Esophagus squamous epithelium (tissue), 5 donors: ENCODE measurements around the gene FANCD2. TPM values are rescaled to one million over a fixed set of nuclear protein-coding genes. Genes with fewer than 3 reads are reported as not detected.
"Not testable (repeated sequence)": the region's sequence is repeated elsewhere in the genome, so short reads cannot be mapped to it uniquely, and the experiment has no call there.

Experiments used
- DNase-seq: peaks from one replicate; lab custom pipeline; 2025; lab: John Stamatoyannopoulos, UW
- H3K27ac ChIP-seq, 4 donors: fragments of 200-600 bp; sonication (generic); one replicate each; pipeline ENCODE4 v1.5.1; 2016 to 2019; ENCODE audit warnings: mild to moderate bottlenecking in 1 of 4
- H3K27me3 ChIP-seq, 4 donors: fragments of 200-600 bp; sonication (generic); 1 replicate in 3 of 4; 2 replicates in 1 of 4; pipeline versions ENCODE4 v1.5.1 to v1.6.0; 2017 to 2021; ENCODE audit warnings: antibody characterized with exemption in 1 of 4
- H3K36me3 ChIP-seq, 3 donors: fragments of 200-600 bp; sonication (generic); one replicate each; pipeline ENCODE4 v1.5.1; 2016 to 2019
- H3K4me1 ChIP-seq, 3 donors: fragments of 200-600 bp; sonication (generic); one replicate each; pipeline ENCODE4 v1.5.1; 2017 to 2019
- H3K4me3 ChIP-seq, 4 donors: fragments of 200-600 bp; sonication (generic); 1 replicate in 3 of 4; 2 replicates in 1 of 4; pipeline ENCODE4 v1.5.1; 2016 to 2019; ENCODE audit warnings: mild to moderate bottlenecking in 2 of 4, moderate library complexity in 1 of 4
- H3K9me3 ChIP-seq, 3 donors: fragments of 200-600 bp; sonication (generic); one replicate each; pipeline ENCODE4 v1.5.1; 2016 to 2019
- POLR2A ChIP-seq, 4 donors: fragments of 450-650 bp; IDR thresholded peaks; one replicate each; pipeline ENCODE4 v1.6.1; 2017; ENCODE audit warnings: antibody characterized with exemption in 4 of 4, mild to moderate bottlenecking in 4 of 4, moderate library complexity in 3 of 4
- WGBS, 2 donors: methylation state at CpG; one replicate each; pipeline ENCODE4 v1.1.5; 2018; 5-methylcytosine and 5-hydroxymethylcytosine counted together
- intact Hi-C: fragments of 100-400 bp; cut with DNase I; formaldehyde crosslinking; loops from one replicate; pipeline ENCODE4 v1.15.0; 2022
- total RNA-seq, 4 donors: library from RNA; depleted of rRNA; stranded (reverse); fragments of >200 nt; gene quantifications; one replicate each; pipeline ENCODE4 v1.1.0, GENCODE V29; 2016
- TF ChIP-seq, protein P1 (sequence below), 6 experiments: fragments of 450-650 bp in 4 of 6; fragments of 200-600 bp in 2 of 6; sonication (generic) in 2 of 6; IDR thresholded peaks; one replicate each; pipeline ENCODE4 v1.5.1; 2016 to 2019; ENCODE audit warnings: antibody characterized with exemption in 6 of 6, mild to moderate bottlenecking in 4 of 6, moderate library complexity in 4 of 6
- donor health status: DM: yes; HTN: yes; CAD: no.

The FANCD2 gene
- total RNA-seq, 4 donors from 2014 or later: 3.8 to 15.5 (median 11.1) TPM

DNA sequence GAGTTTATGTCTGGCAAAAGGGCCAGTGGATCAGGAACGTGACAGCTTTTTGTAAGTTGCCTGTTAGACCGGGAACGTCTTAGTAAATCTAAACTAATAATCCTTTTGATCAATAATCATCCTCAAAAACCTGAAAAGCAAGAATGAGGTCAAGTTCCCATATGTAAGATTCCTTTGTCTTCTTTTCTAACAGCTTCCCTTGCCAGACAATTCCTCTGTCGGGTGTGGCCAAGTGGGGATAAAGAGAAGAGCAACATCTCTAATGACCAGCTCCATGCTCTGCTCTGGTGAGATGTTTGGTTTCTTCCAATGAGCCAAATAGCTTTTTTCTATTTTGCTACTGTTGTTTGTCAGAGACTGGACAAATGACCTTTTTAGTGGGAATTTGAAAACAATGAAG is 62.0 kb downstream of the FANCD2 start:
- H3K4me3 ChIP-seq: no peak overlapping the region
- no peaks in the 10 kb centered on the region for H3K27me3 ChIP-seq
- no peak for DNase-seq
- H3K4me1 ChIP-seq: peaks cover 0 to 29% (median 0%) of the 10 kb centered on the region in 3 donors
- 53 to 64% methylated on average over 4 of the region's 4 CpGs for WGBS, 2 donors
- no peaks in the 10 kb centered on the region for H3K9me3 ChIP-seq
- H3K27ac ChIP-seq: no peak overlapping the region
- peaks cover 0 to 3% (median 0%) of the 10 kb centered on the region in 3 donors for H3K36me3 ChIP-seq
- TF ChIP-seq POLR2A (IDR thresholded peaks at IDR 0.05): no peak
- TF ChIP-seq, protein P1, sequence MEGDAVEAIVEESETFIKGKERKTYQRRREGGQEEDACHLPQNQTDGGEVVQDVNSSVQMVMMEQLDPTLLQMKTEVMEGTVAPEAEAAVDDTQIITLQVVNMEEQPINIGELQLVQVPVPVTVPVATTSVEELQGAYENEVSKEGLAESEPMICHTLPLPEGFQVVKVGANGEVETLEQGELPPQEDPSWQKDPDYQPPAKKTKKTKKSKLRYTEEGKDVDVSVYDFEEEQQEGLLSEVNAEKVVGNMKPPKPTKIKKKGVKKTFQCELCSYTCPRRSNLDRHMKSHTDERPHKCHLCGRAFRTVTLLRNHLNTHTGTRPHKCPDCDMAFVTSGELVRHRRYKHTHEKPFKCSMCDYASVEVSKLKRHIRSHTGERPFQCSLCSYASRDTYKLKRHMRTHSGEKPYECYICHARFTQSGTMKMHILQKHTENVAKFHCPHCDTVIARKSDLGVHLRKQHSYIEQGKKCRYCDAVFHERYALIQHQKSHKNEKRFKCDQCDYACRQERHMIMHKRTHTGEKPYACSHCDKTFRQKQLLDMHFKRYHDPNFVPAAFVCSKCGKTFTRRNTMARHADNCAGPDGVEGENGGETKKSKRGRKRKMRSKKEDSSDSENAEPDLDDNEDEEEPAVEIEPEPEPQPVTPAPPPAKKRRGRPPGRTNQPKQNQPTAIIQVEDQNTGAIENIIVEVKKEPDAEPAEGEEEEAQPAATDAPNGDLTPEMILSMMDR (IDR thresholded peaks at IDR 0.05): no peak
- intact Hi-C loops: no loop called here

DNA sequence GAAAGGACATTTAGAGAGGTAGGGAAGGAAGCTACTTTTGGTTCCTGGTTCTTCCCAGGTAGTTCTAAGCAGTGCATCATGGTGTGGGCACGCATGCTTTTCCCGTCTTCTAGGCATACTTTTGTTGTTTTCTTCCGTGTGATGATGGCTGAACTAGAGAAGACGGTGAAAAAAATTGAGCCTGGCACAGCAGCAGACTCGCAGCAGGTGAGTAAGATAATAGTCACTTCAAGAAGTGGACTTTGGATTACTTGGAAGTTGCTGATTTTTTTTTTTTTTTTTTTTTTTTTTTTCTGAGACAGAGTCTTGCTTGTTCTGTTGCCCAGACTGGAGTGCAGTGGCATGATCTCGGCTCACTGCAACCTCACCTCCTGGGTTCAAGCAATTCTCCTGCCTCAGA is 63.9 kb downstream of the FANCD2 start:
- Histone ChIP-seq H3K27ac (no peak overlapping the region), H3K36me3 (peaks cover 0 to 3% (median 0%) of the 10 kb centered on the region in 3 donors), H3K27me3 (no peaks in the 10 kb centered on the region), H3K9me3 (no peaks in the 10 kb centered on the region), H3K4me3 (no peak overlapping the region), H3K4me1 (peaks cover 0 to 29% (median 0%) of the 10 kb centered on the region in 3 donors)
- intact Hi-C loops: no loop called here
- WGBS, 2 donors: 85 to 87% methylated on average over 6 of the region's 6 CpGs
- no peak for DNase-seq
- TF ChIP-seq, protein P1 (IDR thresholded peaks at IDR 0.05): no peak
- no peak for TF ChIP-seq POLR2A (IDR thresholded peaks at IDR 0.05)

DNA sequence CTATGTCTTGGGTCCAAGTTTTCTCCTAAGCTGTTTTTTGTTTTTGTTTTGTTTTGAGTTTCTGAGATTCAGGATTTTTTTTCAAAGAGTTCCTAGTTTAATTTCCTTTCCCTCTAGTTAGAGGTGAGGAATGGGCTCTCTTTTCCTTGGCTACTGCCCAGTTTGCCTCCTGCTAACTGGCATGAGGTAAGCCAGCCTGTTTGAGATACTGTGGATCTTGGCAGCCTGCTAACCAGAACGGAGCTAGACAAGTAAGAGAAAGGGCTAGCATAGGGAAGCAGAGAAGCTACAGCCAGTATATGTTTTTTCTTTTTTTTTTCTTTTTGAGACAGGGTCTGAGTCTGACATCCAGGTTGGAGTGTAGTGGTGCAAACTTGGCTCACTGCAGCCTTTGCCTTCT is 64.5 kb downstream of the FANCD2 start:
- H3K27me3 ChIP-seq, H3K9me3 ChIP-seq, H3K36me3 ChIP-seq, intact Hi-C loops, H3K4me3 ChIP-seq, DNase-seq, H3K27ac ChIP-seq: not testable (repeated sequence)
- peaks cover 0 to 24% (median 0%) of the 10 kb centered on the region in 3 donors for H3K4me1 ChIP-seq
- no CpG with 5 or more reads among the region's 1 CpG for WGBS, 2 donors

DNA sequence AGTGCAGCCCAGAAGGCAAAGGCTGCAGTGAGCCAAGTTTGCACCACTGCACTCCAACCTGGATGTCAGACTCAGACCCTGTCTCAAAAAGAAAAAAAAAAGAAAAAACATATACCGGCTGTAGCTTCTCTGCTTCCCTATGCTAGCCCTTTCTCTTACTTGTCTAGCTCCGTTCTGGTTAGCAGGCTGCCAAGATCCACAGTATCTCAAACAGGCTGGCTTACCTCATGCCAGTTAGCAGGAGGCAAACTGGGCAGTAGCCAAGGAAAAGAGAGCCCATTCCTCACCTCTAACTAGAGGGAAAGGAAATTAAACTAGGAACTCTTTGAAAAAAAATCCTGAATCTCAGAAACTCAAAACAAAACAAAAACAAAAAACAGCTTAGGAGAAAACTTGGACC is 65.2 kb downstream of the FANCD2 start:
- H3K4me3 ChIP-seq, H3K27me3 ChIP-seq, H3K27ac ChIP-seq, H3K36me3 ChIP-seq, H3K9me3 ChIP-seq, intact Hi-C loops, DNase-seq: not testable (repeated sequence)
- peaks cover 0 to 18% (median 0%) of the 10 kb centered on the region in 3 donors for H3K4me1 ChIP-seq
- WGBS, 2 donors: no CpG with 5 or more reads among the region's 2 CpGs

DNA sequence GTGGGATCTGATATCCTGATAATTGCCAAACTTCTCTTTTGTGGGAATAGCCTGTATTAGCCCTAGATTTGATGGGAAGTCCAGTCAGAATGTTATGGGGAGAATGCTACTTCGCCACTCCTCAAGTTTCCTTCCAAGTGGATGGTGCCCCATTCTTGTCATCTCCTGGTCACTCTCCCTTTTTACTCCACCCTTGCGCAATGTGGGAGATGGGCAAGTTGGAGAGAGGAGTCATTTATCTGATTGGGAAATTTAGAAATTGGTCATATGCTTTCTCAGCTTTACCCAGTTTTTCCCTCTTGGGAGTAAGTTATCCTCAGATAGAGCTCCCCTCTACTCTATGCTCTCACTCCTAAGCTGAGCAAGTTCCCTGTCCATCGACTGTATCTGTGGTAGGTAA is 67.4 kb downstream of the FANCD2 start:
- DNase-seq: no peak
- 95 to 96% methylated on average over 3 of the region's 3 CpGs for WGBS, 2 donors
- TF ChIP-seq, protein P1 (IDR thresholded peaks at IDR 0.05): no peak
- no peak for TF ChIP-seq POLR2A (IDR thresholded peaks at IDR 0.05)
- Histone ChIP-seq H3K9me3 (no peaks in the 10 kb centered on the region), H3K27ac (no peak overlapping the region), H3K4me3 (no peak overlapping the region), H3K36me3 (peaks cover 0 to 3% (median 0%) of the 10 kb centered on the region in 3 donors), H3K4me1 (no peaks in the 10 kb centered on the region), H3K27me3 (no peaks in the 10 kb centered on the region)
- intact Hi-C loops: no loop called here

DNA sequence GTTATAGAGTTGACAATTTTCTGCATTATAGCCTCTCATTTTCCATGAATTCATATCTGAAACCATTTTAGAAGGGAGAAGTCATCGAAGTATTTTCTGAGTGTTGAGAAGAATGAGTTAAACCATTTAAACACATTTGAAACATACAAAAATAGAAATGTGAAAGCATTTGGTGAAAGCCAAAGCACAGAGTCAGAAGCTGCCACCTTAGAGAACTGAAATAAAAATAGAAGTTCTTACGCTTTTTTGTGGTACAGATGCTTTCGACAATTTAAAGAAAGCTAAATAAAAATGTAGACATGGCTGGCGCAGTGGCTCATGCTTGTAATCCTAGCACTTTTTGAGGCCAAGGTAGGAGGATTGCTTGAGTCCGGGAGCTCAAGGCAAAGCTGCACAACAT is 72.8 kb downstream of the FANCD2 start:
- no peaks in the 10 kb centered on the region for H3K36me3 ChIP-seq
- TF ChIP-seq POLR2A (IDR thresholded peaks at IDR 0.05): no peak
- TF ChIP-seq, protein P1 (IDR thresholded peaks at IDR 0.05): no peak
- no peaks in the 10 kb centered on the region for H3K4me1 ChIP-seq
- no peak for DNase-seq
- WGBS, 2 donors: 90 to 98% methylated on average over 5 of the region's 5 CpGs
- no peaks in the 10 kb centered on the region for H3K27me3 ChIP-seq
- no peaks in the 10 kb centered on the region for H3K9me3 ChIP-seq
- intact Hi-C loops: no loop called here
- H3K4me3 ChIP-seq: no peak overlapping the region
- no peak overlapping the region for H3K27ac ChIP-seq
